Measurements from ENCODE around the gene SYT6.

- TF ChIP-seq MXI1 (IDR thresholded peaks at IDR 0.05; ENCODE audit: borderline replicate concordance, low read depth, low read length) (no peak), KDM1A (CRISPR knock-in tag; IDR thresholded peaks at IDR 0.05) (no peak), ZNF12 (CRISPR knock-in tag; IDR thresholded peaks at IDR 0.05) (no peak), MIER2 (CRISPR knock-in tag; IDR thresholded peaks at IDR 0.05) (no peak), HCFC1 (IDR thresholded peaks at IDR 0.05; ENCODE audit: low read depth, low read length) (no peak), TCF7L2 (IDR thresholded peaks at IDR 0.05; ENCODE audit: low read depth, low read length) (no peak), POLR2AphosphoS5 (IDR thresholded peaks at IDR 0.05; ENCODE audit: low read depth, low read length) (no peak), EP300 (IDR thresholded peaks at IDR 0.05; ENCODE audit: low read depth in 2 of 2, low read length in 2 of 2) (no peak), EP300 (CRISPR knock-in tag; IDR thresholded peaks at IDR 0.05; ENCODE audit: borderline replicate concordance) (no peak)
- TF ChIP-seq, protein P1, sequence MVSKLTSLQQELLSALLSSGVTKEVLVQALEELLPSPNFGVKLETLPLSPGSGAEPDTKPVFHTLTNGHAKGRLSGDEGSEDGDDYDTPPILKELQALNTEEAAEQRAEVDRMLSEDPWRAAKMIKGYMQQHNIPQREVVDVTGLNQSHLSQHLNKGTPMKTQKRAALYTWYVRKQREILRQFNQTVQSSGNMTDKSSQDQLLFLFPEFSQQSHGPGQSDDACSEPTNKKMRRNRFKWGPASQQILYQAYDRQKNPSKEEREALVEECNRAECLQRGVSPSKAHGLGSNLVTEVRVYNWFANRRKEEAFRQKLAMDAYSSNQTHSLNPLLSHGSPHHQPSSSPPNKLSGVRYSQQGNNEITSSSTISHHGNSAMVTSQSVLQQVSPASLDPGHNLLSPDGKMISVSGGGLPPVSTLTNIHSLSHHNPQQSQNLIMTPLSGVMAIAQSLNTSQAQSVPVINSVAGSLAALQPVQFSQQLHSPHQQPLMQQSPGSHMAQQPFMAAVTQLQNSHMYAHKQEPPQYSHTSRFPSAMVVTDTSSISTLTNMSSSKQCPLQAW (CRISPR knock-in tag; IDR thresholded peaks at IDR 0.05) = no peak
These were observed 92.4 kb downstream of the SYT6 start for GRCh38 chr1:114061121-114061830.

Data from HepG2 (cell line).